Endometrial microvascular endothelial cells (primary cell): ENCODE data around the gene ERC2. TPM values are rescaled to one million over a fixed set of nuclear protein-coding genes. Genes with fewer than 3 reads are reported as not detected.

Experiments used
- in situ Hi-C: cut with HindIII; loops from 2 replicates; pipeline ENCODE4 v1.10.0; 2017; ENCODE audit warnings: low sequenced_read_pairs, low pct_unique_long_range_greater_than_20kb; ENCODE audit errors: inconsistent ontology term
- total RNA-seq: library from RNA; depleted of rRNA; stranded (reverse); fragments of >200 nt; gene quantifications from one replicate; pipeline ENCODE4 v1.2.3, GENCODE V29; 2015; ENCODE audit errors: inconsistent ontology term

Gene ERC2
- total RNA-seq, 1 donor from 2014 or later = not detected

DNA sequence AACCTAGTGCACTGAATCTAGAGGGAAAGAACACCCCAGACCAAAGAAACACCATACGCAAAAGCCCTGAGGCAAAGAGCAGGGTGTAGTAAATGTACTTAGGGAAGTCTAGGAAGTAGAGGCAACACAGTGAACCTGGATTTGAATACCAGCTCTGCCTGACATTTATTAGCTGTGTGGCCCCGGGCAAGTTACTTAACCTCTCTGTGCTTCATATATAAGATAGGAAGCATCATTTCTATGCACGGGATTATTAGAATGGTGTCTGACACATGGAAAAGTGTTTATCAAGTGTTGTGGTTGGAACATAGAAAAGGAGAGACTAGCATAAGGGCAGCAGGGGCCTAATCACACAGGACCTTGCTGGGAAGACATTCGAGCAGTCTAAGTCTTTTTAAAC is 132.2 kb downstream of the ERC2 start:
- in situ Hi-C loops = no loop called here

DNA sequence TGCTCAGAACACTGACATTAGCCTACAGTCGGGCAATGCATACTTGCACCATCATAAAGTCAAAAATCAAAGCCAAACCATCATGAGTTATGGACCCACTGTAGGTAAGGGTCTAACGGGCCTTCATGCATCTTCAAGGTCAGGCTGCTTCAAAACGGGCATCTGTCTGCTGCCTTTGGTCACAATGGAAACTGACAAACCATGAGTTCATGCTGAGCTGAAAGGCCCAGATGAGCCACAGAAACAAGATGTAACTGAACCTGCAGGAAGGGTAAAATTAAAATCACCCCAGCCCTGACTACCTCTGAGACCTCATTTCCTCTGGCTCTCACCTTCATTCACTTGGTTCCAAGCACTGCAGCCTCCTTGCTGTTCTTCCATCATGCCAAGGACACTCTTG is 143.8 kb downstream of the ERC2 start:
- in situ Hi-C loops = no loop called here

DNA sequence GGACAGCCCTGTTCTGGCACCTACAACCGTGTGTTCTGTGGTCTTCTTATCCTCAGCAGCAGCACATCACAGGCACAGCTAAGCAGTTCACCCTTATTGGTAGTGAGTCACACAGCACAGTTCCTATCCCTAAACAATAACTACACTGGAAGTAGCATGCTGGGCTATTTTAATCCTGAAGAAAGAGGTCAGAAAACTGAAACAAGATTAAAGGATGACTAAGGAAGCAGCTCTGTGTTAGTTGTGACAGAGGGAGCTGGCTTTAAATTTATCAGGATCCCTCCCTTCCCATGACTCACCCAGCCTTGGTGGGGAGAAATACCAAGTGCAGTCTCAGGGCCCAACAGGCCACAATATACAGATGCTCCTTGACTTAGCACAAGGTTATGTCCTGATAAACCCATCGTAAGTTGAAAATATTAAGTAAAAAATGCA is 144.3 kb downstream of the ERC2 start:
- in situ Hi-C loops = no loop called here

DNA sequence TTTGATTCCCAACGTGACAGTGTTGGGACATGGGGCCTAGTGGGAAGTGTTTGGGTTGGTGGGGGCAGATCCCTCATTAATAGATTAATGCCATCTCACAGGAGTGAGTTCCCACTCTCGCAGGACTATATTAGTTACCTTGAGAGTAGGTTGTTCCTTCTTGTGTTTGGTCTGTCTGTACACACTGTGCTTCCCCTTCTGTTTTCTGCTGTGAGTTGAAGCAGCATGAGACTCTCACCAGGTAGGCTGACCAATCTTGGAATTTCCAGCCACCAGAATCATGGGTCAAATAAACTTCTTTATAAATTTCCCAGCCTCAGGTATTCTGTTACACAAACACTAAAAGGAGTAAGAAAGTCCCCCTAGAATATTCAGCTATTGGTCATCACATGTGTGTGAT is 145.4 kb downstream of the ERC2 start:
- in situ Hi-C loops = no loop called here

DNA sequence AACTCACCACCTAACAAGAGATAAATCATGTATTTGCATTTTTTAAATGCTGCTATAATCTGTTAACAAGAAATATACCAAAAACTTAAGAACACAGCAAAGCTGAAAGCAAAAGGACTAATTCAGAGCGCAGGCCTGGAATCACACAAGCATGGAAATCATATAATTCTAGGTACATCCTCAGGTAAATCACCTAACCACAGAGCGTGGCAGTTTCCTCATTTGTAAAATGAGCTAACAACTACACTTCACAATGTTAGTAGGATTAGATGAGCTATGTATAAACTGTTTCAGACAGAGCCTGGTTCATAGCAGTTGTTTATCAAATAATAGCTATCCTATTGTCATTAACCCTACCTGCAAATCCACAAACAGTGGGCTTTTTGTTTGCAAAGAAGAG is 146.4 kb downstream of the ERC2 start:
- in situ Hi-C loops = no loop called here

DNA sequence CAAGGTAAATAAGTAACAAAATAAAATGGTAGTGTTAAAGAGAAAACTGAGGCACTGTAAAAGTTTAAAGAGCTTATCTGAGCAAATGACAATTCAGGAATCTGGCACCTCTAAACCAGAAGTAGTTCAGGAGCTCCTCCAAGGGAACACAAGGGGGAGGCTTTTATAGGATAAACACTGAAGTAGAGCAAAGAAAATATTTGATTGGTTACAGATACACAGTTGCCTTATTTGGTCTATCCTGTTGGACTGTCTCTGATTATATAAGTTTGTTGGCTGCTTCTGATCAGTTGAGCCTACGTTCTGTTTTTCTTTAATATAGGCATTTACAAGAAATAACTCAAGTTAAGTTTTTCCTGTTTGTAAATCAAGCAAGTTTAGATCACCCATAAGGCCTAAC is 146.9 kb downstream of the ERC2 start:
- in situ Hi-C loops = no loop called here

DNA sequence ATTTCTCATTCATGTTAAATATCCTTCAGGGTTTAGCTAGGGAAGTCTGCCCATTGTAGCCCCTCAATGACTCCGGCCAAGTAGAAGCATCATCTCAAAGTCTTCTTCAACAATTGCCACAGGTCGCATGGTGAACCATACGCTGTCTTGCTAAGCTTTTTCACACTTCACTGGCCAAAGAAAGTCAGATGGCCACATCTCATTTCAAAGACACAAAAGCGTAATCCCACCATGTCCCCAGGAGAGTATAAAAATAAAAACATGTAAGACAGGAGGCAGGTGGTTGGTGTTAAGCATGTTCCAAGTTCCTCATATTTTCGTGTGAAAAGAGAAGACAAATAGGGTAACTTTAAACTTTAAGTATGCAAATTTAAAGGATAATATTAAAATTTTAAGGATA is 147.4 kb downstream of the ERC2 start:
- in situ Hi-C loops = no loop called here

DNA sequence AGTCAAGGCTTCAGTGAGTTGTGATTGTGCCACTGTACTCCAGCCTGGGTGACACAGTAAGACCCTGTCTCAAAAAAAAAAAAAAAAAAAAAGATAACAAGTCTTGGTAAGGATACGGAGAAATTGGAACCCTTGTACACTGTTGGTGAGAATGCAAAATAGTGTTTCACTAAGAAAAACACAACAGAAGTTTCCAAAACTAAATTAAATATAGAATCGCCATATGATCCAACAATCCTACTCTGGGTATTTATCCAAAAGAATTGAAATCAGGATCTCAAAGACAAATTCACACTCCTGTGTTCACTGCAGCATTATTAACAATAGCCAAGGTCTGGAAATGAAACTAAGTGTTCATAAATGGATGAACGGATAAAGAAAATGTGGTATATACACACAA is 149.4 kb downstream of the ERC2 start:
- in situ Hi-C loops = no loop called here

DNA sequence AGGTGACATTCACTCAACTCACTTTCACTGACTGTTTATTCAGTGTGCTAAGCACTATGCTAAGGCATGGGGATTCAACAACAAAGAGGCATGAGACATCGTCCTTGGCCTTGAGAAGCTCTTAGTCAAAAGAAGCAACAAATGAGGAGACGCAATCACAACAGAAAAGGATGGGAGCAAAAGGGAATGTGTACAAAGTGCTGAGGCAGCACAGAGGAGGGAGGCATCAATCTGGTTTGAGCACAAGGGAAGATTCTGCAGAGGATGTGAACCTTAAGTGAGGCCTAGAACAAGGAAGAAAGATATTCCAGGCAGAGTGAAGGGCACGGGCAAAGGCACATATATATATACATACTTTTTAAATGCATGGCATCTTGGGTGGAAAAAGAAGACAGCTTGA is 151.3 kb downstream of the ERC2 start:
- in situ Hi-C loops = no loop called here

DNA sequence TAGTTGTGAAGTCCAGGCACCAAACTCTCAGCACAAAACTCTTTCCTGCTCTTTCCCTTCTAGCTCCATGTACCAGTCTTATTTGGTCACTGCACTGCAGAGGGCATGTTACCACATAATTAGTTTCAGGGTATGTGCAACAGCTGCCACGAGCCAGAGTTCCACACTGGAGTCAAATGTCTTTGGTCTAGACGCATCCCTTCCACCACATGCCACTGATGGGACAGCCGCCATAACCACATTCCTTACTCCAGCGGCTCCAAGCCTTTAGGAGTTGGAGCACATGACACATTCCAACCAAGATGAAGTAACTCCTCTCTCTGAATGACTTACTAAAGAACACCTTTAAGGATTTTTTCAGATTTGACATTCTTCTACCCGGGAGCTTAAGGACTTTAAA is 153.4 kb downstream of the ERC2 start:
- in situ Hi-C loops = no loop called here

DNA sequence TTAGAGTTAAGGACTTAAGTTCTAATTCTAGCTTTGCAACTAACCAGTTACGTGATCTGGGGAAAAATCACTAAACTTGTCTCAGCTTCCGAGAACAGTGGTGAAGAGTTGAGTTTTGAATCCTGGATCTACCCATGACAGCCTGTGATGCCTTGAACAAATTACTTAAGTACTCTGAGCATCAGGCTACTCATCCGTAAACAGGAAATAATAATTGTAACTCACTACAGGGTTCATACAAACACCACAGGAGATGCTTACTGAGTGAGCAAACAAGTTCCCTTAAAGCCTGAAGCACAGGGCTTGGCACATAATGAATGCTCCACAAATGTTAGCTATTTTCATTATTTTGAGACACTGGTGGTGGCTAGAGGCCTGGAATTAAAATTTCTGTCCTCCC is 158.8 kb downstream of the ERC2 start:
- in situ Hi-C loops = no loop called here

DNA sequence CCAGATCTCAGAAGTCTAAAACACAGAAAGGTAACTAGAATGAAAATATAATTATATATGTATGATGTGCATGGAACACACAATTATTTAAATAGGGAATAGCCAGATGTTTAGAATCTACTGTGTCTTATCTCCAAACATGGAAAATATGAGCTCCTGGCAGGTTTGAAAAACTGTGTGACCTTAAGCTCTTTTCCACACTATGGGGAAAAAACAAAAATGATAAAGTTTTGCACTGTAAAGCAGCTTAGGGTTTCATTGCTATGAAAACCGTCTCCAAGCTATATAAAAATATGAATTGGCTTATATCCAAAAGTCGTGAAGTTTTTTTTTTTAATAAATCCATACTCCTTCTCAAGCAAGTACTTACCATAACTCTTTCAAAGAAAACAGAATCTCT is 159.8 kb downstream of the ERC2 start:
- in situ Hi-C loops = no loop called here

DNA sequence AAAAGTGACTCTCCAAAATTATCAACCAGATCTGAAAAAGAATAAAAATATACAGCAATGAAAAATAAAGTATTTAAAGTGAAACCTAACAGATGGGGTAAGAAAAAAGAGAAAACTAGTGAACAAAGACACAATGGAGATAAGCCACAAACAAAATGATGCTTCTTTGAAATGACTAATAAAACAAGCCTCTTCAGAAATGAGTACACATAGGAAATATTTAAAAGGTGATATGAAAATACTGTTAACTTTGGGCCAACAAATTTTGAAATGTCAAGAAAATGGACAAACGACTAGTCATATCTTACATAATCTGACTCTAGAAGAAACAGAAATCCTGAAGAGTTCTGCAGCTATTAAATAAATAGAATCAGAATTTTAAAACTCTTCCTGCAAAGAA is 164.2 kb downstream of the ERC2 start:
- in situ Hi-C loops = no loop called here

DNA sequence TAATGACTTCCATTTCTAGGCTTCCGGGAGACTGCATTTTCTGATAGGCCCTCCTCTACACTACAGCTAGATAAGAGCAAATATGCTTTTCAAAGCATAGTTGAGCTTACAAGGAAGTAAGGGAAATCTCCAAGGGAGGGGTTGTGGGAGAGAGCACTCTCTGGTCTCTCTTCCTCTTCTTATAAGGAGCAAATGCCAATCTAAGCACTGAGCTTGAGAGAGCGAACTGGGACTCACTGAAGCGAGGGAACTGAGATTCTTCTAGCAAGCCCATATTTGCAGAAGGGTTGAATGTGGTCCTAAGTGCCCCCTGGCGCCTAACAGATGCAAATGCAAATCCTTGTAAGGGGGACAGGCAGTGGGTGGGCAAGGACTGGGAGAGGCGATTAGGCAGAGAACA is 164.8 kb downstream of the ERC2 start:
- in situ Hi-C loops = no loop called here

DNA sequence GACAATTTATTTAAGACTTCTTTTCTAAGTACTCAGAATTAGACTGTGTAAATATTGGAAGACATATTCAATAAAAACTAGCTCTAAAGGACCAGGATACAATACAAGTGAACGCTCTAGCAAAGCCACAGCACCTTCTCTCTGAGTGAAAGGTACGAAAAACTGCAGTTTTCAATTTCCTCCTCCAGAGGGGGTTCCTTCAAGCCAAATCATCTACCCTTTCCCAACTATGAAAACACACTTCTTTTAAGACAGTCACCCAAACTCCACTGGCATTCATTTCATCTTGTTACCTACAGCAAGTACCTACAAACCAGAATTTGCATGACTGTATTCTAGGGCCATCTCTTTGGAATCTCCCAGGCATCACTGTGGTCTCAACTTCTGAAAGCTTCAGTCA is 165.8 kb downstream of the ERC2 start:
- in situ Hi-C loops = no loop called here

DNA sequence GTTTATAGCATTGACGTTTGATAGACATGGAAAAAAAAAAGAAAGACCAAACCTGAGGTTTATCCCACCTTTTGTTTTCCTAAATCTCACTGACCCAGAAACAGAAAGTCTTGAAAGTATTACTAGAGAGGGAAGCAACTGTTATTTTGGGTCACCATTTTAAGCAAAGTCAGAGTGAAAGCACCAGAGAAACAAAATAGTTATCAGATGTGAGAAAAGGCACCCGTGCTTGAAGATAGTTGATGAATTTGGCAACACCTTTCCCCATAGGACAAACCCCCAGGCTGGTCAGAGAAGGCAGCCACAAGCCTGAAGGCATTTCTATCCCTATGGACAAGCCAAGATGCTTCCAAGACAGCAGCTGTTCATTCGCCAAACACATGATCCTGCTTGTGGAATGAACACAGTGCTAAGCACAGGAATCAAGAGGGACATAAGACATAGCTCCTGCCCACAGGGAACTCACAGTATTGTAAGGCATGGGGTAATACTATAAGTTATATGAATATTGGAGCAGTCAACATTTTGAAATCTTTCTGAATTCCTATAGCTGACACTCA is 170.9 kb downstream of the ERC2 start:
- in situ Hi-C loops = no loop called here

DNA sequence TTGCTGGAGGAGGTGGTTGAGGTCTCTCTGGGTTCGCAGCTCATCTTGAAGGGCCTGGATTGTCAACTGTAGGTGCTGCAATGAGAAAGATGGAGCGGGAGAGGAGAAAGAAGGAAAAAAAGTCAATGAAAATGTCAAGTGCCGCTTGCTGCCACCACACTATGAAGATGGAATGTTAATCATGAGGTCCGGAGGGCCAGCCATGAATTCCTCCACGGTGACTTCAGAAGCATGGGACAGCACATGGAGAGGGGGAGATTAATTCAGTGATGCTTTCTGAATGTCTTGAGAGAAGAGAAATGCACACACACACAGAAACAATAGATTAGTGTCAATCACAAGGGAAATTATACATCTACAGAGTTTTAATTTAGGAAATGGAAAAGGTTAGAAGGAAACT is 171.9 kb downstream of the ERC2 start:
- in situ Hi-C loops = no loop called here

DNA sequence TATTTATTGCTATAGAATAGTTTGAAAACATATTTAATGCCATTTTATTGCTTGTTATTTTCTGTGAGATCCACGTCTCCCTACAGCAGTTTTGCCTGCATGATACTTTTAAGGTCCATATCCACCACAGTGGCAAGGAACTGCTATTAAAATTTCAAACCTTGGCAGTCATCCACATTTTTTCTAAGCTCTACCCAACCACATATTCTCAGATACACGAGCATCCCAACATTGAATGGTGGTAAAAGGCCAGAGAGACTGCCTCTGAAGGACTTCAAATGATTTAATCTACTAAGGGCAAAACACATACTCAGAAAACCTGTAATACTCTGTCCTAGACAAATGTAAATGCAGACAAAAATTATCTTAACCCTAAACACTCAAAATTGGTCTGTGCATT is 173.1 kb downstream of the ERC2 start:
- in situ Hi-C loops = no loop called here

DNA sequence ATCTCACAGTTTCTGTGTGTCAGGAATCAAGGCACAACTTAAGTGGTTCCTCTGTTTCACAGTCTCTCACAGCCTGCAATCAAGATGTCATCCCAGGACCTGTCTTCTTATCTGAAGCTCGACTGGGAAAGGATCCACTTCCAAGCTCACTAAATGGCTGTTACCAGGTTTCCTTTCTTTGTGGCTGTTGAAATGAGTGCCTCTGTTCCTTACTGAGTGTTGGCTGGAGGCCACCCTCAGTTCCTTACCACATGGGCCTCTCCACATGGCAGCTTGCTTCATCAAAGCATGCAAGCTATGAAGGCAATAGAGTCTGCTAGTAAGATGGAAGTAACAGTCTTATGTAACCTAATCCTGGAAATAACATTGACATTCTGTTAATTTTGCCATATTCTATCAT is 174.0 kb downstream of the ERC2 start:
- in situ Hi-C loops = no loop called here

DNA sequence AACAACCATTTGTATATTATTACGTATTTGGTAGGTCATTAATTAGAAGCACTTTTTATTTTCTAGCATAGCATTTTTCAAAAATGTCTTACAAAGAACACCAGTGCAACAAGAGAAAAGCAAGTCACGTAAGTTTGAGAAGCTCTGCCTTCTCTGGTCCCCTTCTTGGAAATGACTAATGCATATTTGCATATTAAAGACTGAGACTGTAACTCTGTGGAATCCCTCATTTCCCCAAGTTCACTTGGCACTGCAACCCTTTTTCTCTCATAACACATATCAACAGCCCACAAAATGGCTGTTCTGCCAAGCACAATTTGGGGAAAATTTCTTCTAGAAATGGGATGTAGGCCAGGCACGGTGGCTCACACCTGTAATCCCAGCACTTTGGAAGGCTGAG is 176.3 kb downstream of the ERC2 start:
- in situ Hi-C loops = no loop called here

DNA sequence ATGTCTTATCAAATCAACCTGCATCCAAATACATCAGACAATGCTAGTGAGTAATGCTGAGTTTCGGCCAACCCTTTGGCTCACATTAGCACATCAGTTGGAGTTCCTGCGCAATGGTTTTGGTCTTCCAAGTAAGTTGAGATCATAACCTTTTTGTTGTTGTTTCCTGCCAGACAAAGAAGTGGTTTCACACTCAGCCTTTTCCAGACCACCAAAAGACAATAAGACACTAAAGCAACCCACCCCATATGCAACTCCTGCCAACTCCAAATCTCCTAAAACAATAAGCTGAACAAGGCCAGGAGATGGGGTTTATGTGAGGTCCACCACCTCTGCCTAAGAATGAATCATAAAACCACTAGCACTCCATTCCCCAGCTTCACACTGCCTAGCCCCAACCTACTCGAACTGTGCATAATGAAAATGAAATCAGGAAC is 177.0 kb downstream of the ERC2 start:
- in situ Hi-C loops = no loop called here

DNA sequence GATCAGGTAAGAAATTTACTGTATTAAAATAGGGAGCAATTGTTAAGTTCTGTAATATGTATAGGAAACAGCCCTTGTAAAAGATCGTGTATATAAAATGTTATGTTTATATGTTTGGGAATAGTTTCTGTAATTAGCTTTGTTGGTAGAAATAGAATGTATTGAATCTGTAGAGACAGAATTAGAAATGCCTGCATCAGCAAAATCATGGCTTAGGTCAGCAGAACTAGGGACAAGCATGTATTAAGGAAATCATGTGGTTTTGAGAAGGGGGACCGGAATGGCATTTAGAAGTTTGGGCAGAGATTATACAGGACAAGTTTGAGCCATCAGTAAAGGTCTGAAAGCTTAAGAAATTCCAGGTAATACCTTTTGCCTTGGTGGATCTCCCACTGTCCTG is 177.9 kb downstream of the ERC2 start:
- in situ Hi-C loops = no loop called here
